IMR-90 (cell line): ENCODE data around the gene BASP1. TPM values are rescaled to one million over a fixed set of nuclear protein-coding genes. Genes with fewer than 3 reads are reported as not detected.

ENCODE experiments used
- ATAC-seq: fragments of 200-7000 bp; cut with Tn5 transposase; 2 replicates; pipeline ENCODE4 v1.9.1; 2020; ENCODE audit warnings: low read depth, mild to moderate bottlenecking, moderate library complexity
- BruUV-seq: library from RNA; stranded (reverse); fragments of 400-500 nt; replicated peaks from 2 replicates; lab custom pipeline; 2021; lab: Mats Ljungman, UMichigan
- CTCF ChIA-PET: fragments of 300-600 bp; formaldehyde crosslinking; extraction: SDS; loops from one replicate; lab custom pipeline; 2021; ENCODE audit warnings: antibody characterized with exemption; lab: Yijun Ruan, JAX
- POLR2A ChIA-PET: fragments of 300-600 bp; sonication (Branson Sonifier 250); formaldehyde crosslinking; loops from one replicate; lab custom pipeline; 2022; ENCODE audit warnings: antibody characterized with exemption; ENCODE audit not compliant: unreplicated experiment; lab: Charles Lee
- DNase-seq: peaks from one replicate; pipeline ENCODE4 v3.0.0; 2013
- H2AFZ ChIP-seq: replicated peaks from 2 replicates; pipeline ENCODE3; 2013; ENCODE audit warnings: low read length, mild to moderate bottlenecking; ENCODE audit not compliant: poor library complexity
- H2AK5ac ChIP-seq: 2 replicates; pipeline ENCODE4 v1.6.1; 2013; ENCODE audit warnings: low read depth, low read length, inconsistent platforms
- H2AK9ac ChIP-seq: replicated peaks from 2 replicates; pipeline ENCODE3; 2013; ENCODE audit warnings: mild to moderate bottlenecking, low read depth, low read length, moderate library complexity; ENCODE audit not compliant: poor library complexity
- H2BK120ac ChIP-seq: 2 replicates; pipeline ENCODE4 v1.6.1; 2013; ENCODE audit warnings: low read depth, low read length, inconsistent platforms
- H2BK15ac ChIP-seq: 3 replicates; pipeline ENCODE4 v1.6.1; 2013; ENCODE audit warnings: low read depth, low read length, inconsistent platforms
- H2BK20ac ChIP-seq: 2 replicates; pipeline ENCODE4 v1.6.1; 2013; ENCODE audit warnings: low read depth, mild to moderate bottlenecking, inconsistent platforms, low read length, moderate library complexity
- H2BK5ac ChIP-seq: 2 replicates; pipeline ENCODE4 v1.6.1; 2013; ENCODE audit warnings: mild to moderate bottlenecking, low read depth, low read length, inconsistent platforms; ENCODE audit not compliant: poor library complexity, severe bottlenecking
- H3K14ac ChIP-seq: replicated peaks from 2 replicates; pipeline ENCODE4 v1.6.1; 2013; ENCODE audit warnings: low read depth, low read length, inconsistent platforms
- H3K18ac ChIP-seq: 2 replicates; pipeline ENCODE4 v1.6.1; 2013; ENCODE audit warnings: low read depth, low read length, control low read depth
- H3K23ac ChIP-seq: 2 replicates; pipeline ENCODE4 v1.6.1; 2013; ENCODE audit warnings: low read depth, low read length, inconsistent platforms
- H3K27ac ChIP-seq: 2 replicates; pipeline ENCODE4 v1.5.1; 2013; ENCODE audit warnings: mild to moderate bottlenecking, control low read depth, low read length; ENCODE audit not compliant: insufficient read depth
- H3K27me3 ChIP-seq: 2 replicates; pipeline ENCODE4 v1.6.1; 2013; ENCODE audit warnings: low read length; ENCODE audit not compliant: control insufficient read depth, insufficient read depth
- H3K36me3 ChIP-seq: 2 replicates; pipeline ENCODE4 v1.6.1; 2013; ENCODE audit warnings: low read length, mixed read lengths; ENCODE audit not compliant: control insufficient read depth, insufficient read depth
- H3K4ac ChIP-seq: 2 replicates; pipeline ENCODE4 v1.6.1; 2013; ENCODE audit warnings: low read depth, low read length, inconsistent platforms
- H3K4me1 ChIP-seq: 2 replicates; pipeline ENCODE4 v1.6.1; 2013; ENCODE audit warnings: low read length, mixed read lengths; ENCODE audit not compliant: control insufficient read depth, insufficient read depth
- H3K4me2 ChIP-seq: 2 replicates; pipeline ENCODE4 v1.6.1; 2013; ENCODE audit warnings: low read depth, mild to moderate bottlenecking, control low read depth, low read length, moderate library complexity
- H3K4me3 ChIP-seq: 2 replicates; pipeline ENCODE4 v1.5.1; 2013; ENCODE audit warnings: low read depth, mild to moderate bottlenecking, control low read depth, low read length, moderate library complexity; ENCODE audit not compliant: insufficient read depth
- H3K56ac ChIP-seq: 2 replicates; pipeline ENCODE4 v1.6.1; 2013; ENCODE audit warnings: low read length, inconsistent platforms; ENCODE audit not compliant: insufficient read depth; ENCODE audit errors: extremely low read depth
- H3K79me1 ChIP-seq, 2 experiments: 2 replicates each; pipeline ENCODE4 v1.6.1; 2013; ENCODE audit warnings: low read length in 2 of 2, inconsistent platforms in 1 of 2, low read depth in 1 of 2
- H3K9ac ChIP-seq: 2 replicates; pipeline ENCODE4 v1.6.1; 2013; ENCODE audit warnings: low read depth, low read length, control low read depth
- H3K9me1 ChIP-seq: 2 replicates; pipeline ENCODE4 v1.6.1; 2013; ENCODE audit warnings: low read length, inconsistent platforms; ENCODE audit not compliant: insufficient read depth
- H3K9me3 ChIP-seq: 2 replicates; pipeline ENCODE4 v1.6.1; 2013; ENCODE audit warnings: low read length; ENCODE audit not compliant: control insufficient read depth, insufficient read depth
- H4K20me1 ChIP-seq: 2 replicates; pipeline ENCODE4 v1.6.1; 2013; ENCODE audit warnings: low read length, inconsistent platforms; ENCODE audit not compliant: insufficient read depth
- H4K5ac ChIP-seq: 2 replicates; pipeline ENCODE4 v1.6.1; 2013; ENCODE audit warnings: mild to moderate bottlenecking, low read depth, low read length, control low read depth
- H4K8ac ChIP-seq, 2 experiments: 2 replicates each; pipeline ENCODE4 v1.6.1; 2013; ENCODE audit warnings: low read depth in 2 of 2, low read length in 2 of 2, control low read depth in 1 of 2, inconsistent platforms in 1 of 2
- H4K91ac ChIP-seq: 2 replicates; pipeline ENCODE4 v1.6.1; 2013; ENCODE audit warnings: low read depth, low read length, inconsistent platforms; ENCODE audit not compliant: insufficient read depth
- BHLHE40 ChIP-seq: fragments of 150-350 bp; IDR thresholded peaks from 2 replicates; pipeline ENCODE4 v1.6.1; 2016; ENCODE audit warnings: mild to moderate bottlenecking, low read depth, low read length
- CEBPB ChIP-seq: IDR thresholded peaks from 2 replicates; pipeline ENCODE4 v1.6.1; 2012; ENCODE audit warnings: low read depth, low read length, improper control_type of control experiment
- CHD1 ChIP-seq: IDR thresholded peaks from 2 replicates; pipeline ENCODE4 v1.6.1; 2012; ENCODE audit warnings: low read depth, low read length, improper control_type of control experiment
- FOS ChIP-seq: fragments of 150-350 bp; IDR thresholded peaks from 2 replicates; pipeline ENCODE4 v1.6.1; 2016; ENCODE audit warnings: low read depth, low read length
- MAFK ChIP-seq: IDR thresholded peaks from 2 replicates; pipeline ENCODE4 v1.6.1; 2012; ENCODE audit warnings: low read depth, low read length, improper control_type of control experiment
- MAZ ChIP-seq: IDR thresholded peaks from 2 replicates; pipeline ENCODE4 v1.6.1; 2012; ENCODE audit warnings: low read depth, mild to moderate bottlenecking, low read length, improper control_type of control experiment, moderate library complexity, borderline replicate concordance
- MXI1 ChIP-seq: IDR thresholded peaks from 2 replicates; pipeline ENCODE4 v1.6.1; 2012; ENCODE audit warnings: low read depth, mild to moderate bottlenecking, low read length, moderate library complexity, borderline replicate concordance
- NFE2L2 ChIP-seq: fragments of 150-350 bp; IDR thresholded peaks from 2 replicates; pipeline ENCODE4 v1.6.1; 2016; ENCODE audit warnings: low read depth, mild to moderate bottlenecking, low read length
- POLR2A ChIP-seq: IDR thresholded peaks from 2 replicates; pipeline ENCODE4 v1.6.1; 2012; ENCODE audit warnings: mild to moderate bottlenecking, low read depth, low read length
- RAD21 ChIP-seq: IDR thresholded peaks from 2 replicates; pipeline ENCODE4 v1.6.1; 2012; ENCODE audit warnings: low read length, improper control_type of control experiment
- RCOR1 ChIP-seq: IDR thresholded peaks from 2 replicates; pipeline ENCODE4 v1.6.1; 2012; ENCODE audit warnings: mild to moderate bottlenecking, low read length, improper control_type of control experiment; ENCODE audit not compliant: insufficient replicate concordance
- RFX5 ChIP-seq: IDR thresholded peaks from 2 replicates; pipeline ENCODE4 v1.8.0; 2012; ENCODE audit warnings: low read depth, mild to moderate bottlenecking, low read length, moderate library complexity
- SMC3 ChIP-seq: fragments of 150-350 bp; IDR thresholded peaks from 2 replicates; pipeline ENCODE4 v1.6.1; 2016; ENCODE audit warnings: low read depth, mild to moderate bottlenecking, antibody characterized with exemption, low read length, moderate library complexity
- WGBS, 2 experiments: methylation state at CpG; one replicate each; pipeline versions ENCODE4 v1.1.5 to v1.1.7; 2013; ENCODE audit warnings: missing lambda C conversion rate in 2 of 2; ENCODE audit not compliant: insufficient read length in 1 of 2; ENCODE audit errors: extremely low coverage in 2 of 2; 5-methylcytosine and 5-hydroxymethylcytosine counted together
- dilution Hi-C: fragments of 300-500 bp; cut with HindIII; formaldehyde crosslinking; loops from one replicate; pipeline ENCODE4 v1.14.3; 2018; ENCODE audit warnings: low sequenced_read_pairs; ENCODE audit not compliant: unreplicated experiment
- in situ Hi-C: fragments of 300-500 bp; cut with MboI; formaldehyde crosslinking; loops from 3 replicates; pipeline ENCODE4 v1.14.3; 2019; ENCODE audit warnings: low sequenced_read_pairs, inconsistent platforms, mixed read lengths
- intact Hi-C: fragments of 100-400 bp; cut with micrococcal nuclease; formaldehyde crosslinking; loops from 2 replicates; pipeline ENCODE4 v1.10.0; 2022
- polyA plus RNA-seq, 3 experiments: library from polyadenylated mRNA; depleted of rRNA; stranded (reverse); fragments of >200 nt; gene quantifications; 2 replicates each; pipeline ENCODE4 v1.2.3, GENCODE V29; 2012; ENCODE audit warnings: low replicate concordance in 1 of 3
- total RNA-seq: library from RNA; depleted of rRNA; stranded (reverse); fragments of >200 nt; gene quantifications from 2 replicates; pipeline ENCODE4 v1.2.3, GENCODE V29; 2012
- TF ChIP-seq, protein P1 (sequence below): fragments of 150-350 bp; IDR thresholded peaks from 2 replicates; pipeline ENCODE4 v1.6.1; 2016; ENCODE audit warnings: low read depth, mild to moderate bottlenecking, low read length, moderate library complexity, borderline replicate concordance
- TF ChIP-seq, protein P2 (sequence below): fragments of 150-350 bp; IDR thresholded peaks from 2 replicates; pipeline ENCODE4 v1.6.1; 2017; ENCODE audit warnings: mild to moderate bottlenecking, antibody characterized with exemption, low read length, low read depth
- TF ChIP-seq, protein P3 (sequence below): conservative IDR thresholded peaks from 2 replicates; pipeline ENCODE4 v1.5.1; 2012; ENCODE audit warnings: mild to moderate bottlenecking, low read depth, low read length, improper control_type of control experiment

The BASP1 gene
- total and polyA plus RNA-seq, 2 of the 4 experiments (the other 2 are of a cell fraction) = 39.6 to 103 TPM

DNA sequence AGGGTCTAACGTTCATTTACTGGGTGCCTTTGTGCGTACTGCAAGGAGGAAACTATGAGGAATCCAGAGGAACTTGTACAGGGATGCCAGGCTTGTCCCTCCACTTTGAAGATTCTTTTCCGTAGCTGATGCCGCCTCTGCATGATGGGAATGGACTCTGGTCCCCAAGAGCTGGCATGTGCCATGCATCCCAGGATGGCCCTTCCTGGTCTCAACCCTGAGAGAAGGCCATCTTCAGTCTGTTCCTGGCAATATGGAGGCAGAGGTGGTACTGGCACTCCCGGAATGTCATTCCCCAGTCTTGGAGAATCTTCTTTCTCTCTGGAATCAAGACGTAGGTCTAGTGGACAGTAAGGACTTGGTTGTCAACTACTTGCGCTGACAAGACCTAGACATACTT lies 61.5 kb downstream of the BASP1 start:
- CTCF ChIA-PET = interaction anchor here (0.6 kb wide), 1 partner anchor 128 kb away, joined by 3 read pairs; no protein-coding TSS in a partner anchor
- intact Hi-C loops = no loop called here

More for the DNA sequence above, 61.5 kb downstream of the BASP1 start:
- Histone ChIP-seq H3K9me1 (no peaks in the 10 kb centered on the region), H3K14ac (no peak overlapping the region), H4K5ac (no peak overlapping the region), H3K27me3 (no peaks in the 10 kb centered on the region), H3K4me1 (no peaks in the 10 kb centered on the region), H3K18ac (no peak overlapping the region), H3K4me3 (no peak overlapping the region), H2BK20ac (no peak overlapping the region), H3K4me2 (no peak overlapping the region), H3K9me3 (no peaks in the 10 kb centered on the region), H2BK15ac (no peak overlapping the region), H4K91ac (no peak overlapping the region), H4K20me1 (peaks cover 18% of the 10 kb centered on the region), H4K8ac (no peak overlapping the region), H3K23ac (no peak overlapping the region), H2BK120ac (no peak overlapping the region), H3K4ac (no peak overlapping the region), H2BK5ac (no peak overlapping the region), H3K79me1 (peaks cover 14 to 30% of the 10 kb centered on the region in 2 experiments), H3K56ac (no peak overlapping the region), H3K36me3 (peaks cover 26% of the 10 kb centered on the region), H3K9ac (no peak overlapping the region), H2AFZ (no peak overlapping the region), H2AK5ac (no peak overlapping the region), H2AK9ac (no peak overlapping the region), H3K27ac (no peak overlapping the region)
- in situ Hi-C loops = no loop called here
- BruUV-seq = no TSS peak
- ATAC-seq (no peak), DNase-seq (no peak)
- TF ChIP-seq, protein P1, sequence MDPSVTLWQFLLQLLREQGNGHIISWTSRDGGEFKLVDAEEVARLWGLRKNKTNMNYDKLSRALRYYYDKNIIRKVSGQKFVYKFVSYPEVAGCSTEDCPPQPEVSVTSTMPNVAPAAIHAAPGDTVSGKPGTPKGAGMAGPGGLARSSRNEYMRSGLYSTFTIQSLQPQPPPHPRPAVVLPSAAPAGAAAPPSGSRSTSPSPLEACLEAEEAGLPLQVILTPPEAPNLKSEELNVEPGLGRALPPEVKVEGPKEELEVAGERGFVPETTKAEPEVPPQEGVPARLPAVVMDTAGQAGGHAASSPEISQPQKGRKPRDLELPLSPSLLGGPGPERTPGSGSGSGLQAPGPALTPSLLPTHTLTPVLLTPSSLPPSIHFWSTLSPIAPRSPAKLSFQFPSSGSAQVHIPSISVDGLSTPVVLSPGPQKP = no peak
- TF ChIP-seq BHLHE40 = no peak
- TF ChIP-seq POLR2A = no peak
- TF ChIP-seq MXI1 = no peak
- no peak for TF ChIP-seq RAD21
- no peak for TF ChIP-seq MAFK
- TF ChIP-seq CHD1 = no peak
- TF ChIP-seq CEBPB = no peak
- no peak for TF ChIP-seq NFE2L2
- no peak for TF ChIP-seq FOS
- TF ChIP-seq, protein P2, sequence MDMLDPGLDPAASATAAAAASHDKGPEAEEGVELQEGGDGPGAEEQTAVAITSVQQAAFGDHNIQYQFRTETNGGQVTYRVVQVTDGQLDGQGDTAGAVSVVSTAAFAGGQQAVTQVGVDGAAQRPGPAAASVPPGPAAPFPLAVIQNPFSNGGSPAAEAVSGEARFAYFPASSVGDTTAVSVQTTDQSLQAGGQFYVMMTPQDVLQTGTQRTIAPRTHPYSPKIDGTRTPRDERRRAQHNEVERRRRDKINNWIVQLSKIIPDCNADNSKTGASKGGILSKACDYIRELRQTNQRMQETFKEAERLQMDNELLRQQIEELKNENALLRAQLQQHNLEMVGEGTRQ = no peak
- TF ChIP-seq RCOR1 = no peak
- no peak for TF ChIP-seq SMC3
- no peak for TF ChIP-seq RFX5
- TF ChIP-seq, protein P3, sequence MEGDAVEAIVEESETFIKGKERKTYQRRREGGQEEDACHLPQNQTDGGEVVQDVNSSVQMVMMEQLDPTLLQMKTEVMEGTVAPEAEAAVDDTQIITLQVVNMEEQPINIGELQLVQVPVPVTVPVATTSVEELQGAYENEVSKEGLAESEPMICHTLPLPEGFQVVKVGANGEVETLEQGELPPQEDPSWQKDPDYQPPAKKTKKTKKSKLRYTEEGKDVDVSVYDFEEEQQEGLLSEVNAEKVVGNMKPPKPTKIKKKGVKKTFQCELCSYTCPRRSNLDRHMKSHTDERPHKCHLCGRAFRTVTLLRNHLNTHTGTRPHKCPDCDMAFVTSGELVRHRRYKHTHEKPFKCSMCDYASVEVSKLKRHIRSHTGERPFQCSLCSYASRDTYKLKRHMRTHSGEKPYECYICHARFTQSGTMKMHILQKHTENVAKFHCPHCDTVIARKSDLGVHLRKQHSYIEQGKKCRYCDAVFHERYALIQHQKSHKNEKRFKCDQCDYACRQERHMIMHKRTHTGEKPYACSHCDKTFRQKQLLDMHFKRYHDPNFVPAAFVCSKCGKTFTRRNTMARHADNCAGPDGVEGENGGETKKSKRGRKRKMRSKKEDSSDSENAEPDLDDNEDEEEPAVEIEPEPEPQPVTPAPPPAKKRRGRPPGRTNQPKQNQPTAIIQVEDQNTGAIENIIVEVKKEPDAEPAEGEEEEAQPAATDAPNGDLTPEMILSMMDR = no peak
- no peak for TF ChIP-seq MAZ
- 100% methylated on average over 1 of the region's 7 CpGs; no CpG with 5 or more reads in 1 of the 2 experiments for WGBS, 2 experiments
- POLR2A ChIA-PET = no interaction called here
- dilution Hi-C loops = no loop called here
